Measurements from ENCODE around the gene ITM2B.
A peak's percentile ranks its signal among the peaks of the same experiment; 100 is the strongest.

The ITM2B gene

DNA sequence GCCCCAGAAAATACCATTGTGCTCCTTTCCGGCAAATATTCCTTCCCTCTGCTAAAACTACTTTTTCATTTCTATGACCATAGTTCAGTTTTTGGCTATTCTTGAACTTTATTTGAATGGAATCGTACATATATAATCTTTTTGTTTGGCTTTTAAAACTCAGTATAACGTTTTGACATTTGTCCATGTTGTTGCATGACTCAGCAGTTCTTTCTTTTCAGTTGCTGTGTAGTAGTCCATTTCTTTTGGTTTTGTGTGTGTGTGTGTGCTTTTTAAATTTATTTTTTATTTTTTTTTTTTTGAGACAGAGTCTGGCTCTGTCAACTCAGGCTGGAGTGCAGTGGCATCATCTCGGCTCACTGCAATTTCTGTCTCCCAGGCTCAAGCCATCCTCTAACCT is 35.0 kb downstream of the ITM2B start:
- no peak overlapping the region for H3K9ac ChIP-seq (ENCODE audit: low read length in 5 of 5)
- no peaks in the 10 kb centered on the region for H3K27me3 ChIP-seq (ENCODE audit: control insufficient read depth in 5 of 5, insufficient read depth in 4 of 5, low read length in 5 of 5)
- H3K9me3 ChIP-seq (ENCODE audit: control insufficient read depth in 5 of 5, low read length in 5 of 5), result no peaks in the 10 kb centered on the region
- H3K4me3 ChIP-seq (ENCODE audit: low read depth in 1 of 5, low read length in 5 of 5), result no peak overlapping the region
- peak overlapping the region; percentile 8 for H3K27ac ChIP-seq (ENCODE audit: low read depth, low read length)
- H3K4me1 ChIP-seq (ENCODE audit: control insufficient read depth in 5 of 5, insufficient read depth in 5 of 5, low read length in 5 of 5), result peaks cover 0 to 7% (median 4%) of the 10 kb centered on the region in 5 donors
- H3K36me3 ChIP-seq (ENCODE audit: control insufficient read depth in 5 of 5, insufficient read depth in 5 of 5, low read length in 5 of 5), result peaks cover 35 to 38% (median 37%) of the 10 kb centered on the region in 5 donors

DNA sequence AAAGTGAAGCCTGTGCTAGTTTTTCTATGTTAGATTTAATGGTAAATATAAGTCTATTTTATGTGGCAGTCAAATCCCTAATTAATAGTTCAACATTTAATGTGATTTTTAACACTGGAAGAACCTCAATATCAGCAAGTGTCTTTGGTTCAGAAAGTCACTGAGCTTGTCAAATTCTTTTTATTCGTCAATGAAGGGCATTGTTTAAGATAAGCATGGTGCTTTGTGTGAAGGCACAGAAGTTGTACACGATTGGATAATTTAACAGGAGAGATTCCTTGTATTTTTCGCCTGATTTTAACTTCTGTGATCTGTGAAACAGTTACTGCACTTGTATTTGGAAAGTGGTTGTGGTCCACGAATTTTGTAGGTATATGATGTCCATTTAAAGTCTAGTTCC is 40.3 kb downstream of the ITM2B start:
- Histone ChIP-seq H3K27ac (ENCODE audit: low read depth, low read length) (no peak overlapping the region), H3K36me3 (ENCODE audit: control insufficient read depth in 5 of 5, insufficient read depth in 5 of 5, low read length in 5 of 5) (peaks cover 12 to 20% (median 16%) of the 10 kb centered on the region in 5 donors), H3K9ac (ENCODE audit: low read length in 5 of 5) (no peak overlapping the region), H3K9me3 (ENCODE audit: control insufficient read depth in 5 of 5, low read length in 5 of 5) (no peaks in the 10 kb centered on the region), H3K4me3 (ENCODE audit: low read depth in 1 of 5, low read length in 5 of 5) (no peak overlapping the region), H3K27me3 (ENCODE audit: control insufficient read depth in 5 of 5, insufficient read depth in 4 of 5, low read length in 5 of 5) (no peaks in the 10 kb centered on the region), H3K4me1 (ENCODE audit: control insufficient read depth in 5 of 5, insufficient read depth in 5 of 5, low read length in 5 of 5) (no peaks in the 10 kb centered on the region)

DNA sequence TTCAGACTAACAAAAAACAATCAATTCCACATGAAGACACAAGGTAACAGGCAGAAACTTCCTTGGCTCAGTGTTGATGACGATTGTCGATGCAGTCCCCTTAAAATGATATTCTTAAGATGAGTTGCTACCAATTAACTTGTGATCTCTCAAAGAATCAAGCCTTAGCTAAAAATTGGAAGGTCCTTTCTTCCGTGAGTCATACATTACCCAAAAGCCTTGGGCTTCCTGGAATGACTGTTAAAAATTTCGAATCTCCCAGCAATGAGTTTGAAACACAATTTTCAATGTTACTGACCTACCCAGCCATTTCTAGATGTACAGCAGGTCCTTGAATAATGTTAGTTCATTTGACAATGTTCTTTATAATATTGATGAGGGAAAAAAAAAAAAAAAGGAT is 42.5 kb downstream of the ITM2B start:
- no peaks in the 10 kb centered on the region for H3K9me3 ChIP-seq (ENCODE audit: control insufficient read depth in 5 of 5, low read length in 5 of 5)
- no peaks in the 10 kb centered on the region for H3K27me3 ChIP-seq (ENCODE audit: control insufficient read depth in 5 of 5, insufficient read depth in 4 of 5, low read length in 5 of 5)
- no peak overlapping the region for H3K4me3 ChIP-seq (ENCODE audit: low read depth in 1 of 5, low read length in 5 of 5)
- H3K36me3 ChIP-seq (ENCODE audit: control insufficient read depth in 5 of 5, insufficient read depth in 5 of 5, low read length in 5 of 5), result peaks cover 0 to 6% (median 4%) of the 10 kb centered on the region in 5 donors
- peaks cover 0 to 6% (median 0%) of the 10 kb centered on the region in 5 donors for H3K4me1 ChIP-seq (ENCODE audit: control insufficient read depth in 5 of 5, insufficient read depth in 5 of 5, low read length in 5 of 5)
- H3K27ac ChIP-seq (ENCODE audit: low read depth, low read length), result no peak overlapping the region
- no peak overlapping the region for H3K9ac ChIP-seq (ENCODE audit: low read length in 5 of 5)

DNA sequence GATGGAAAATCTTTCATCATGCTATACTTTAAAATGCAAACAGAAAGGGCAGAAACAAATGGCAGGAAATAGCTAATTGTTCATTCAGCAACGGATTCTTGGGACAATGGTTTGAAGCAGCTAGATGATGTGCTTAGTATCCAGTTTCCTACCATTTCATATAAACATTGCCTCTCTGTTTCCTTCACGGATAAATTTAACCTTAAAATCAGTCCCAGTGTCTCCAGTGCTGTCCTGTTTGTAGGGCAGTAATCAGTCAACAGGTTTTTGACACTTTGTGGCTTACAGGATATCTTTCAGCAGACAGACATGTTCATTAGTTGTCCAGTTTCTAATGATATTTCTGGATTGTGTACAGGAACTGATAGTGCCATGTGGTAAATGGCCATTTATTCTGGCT is 45.8 kb downstream of the ITM2B start:
- H3K4me1 ChIP-seq (ENCODE audit: control insufficient read depth in 5 of 5, insufficient read depth in 5 of 5, low read length in 5 of 5), result peaks cover 0 to 6% (median 0%) of the 10 kb centered on the region in 5 donors
- no peak overlapping the region for H3K4me3 ChIP-seq (ENCODE audit: low read depth in 1 of 5, low read length in 5 of 5)
- H3K9me3 ChIP-seq (ENCODE audit: control insufficient read depth in 5 of 5, low read length in 5 of 5), result no peaks in the 10 kb centered on the region
- peaks cover 0 to 6% (median 0%) of the 10 kb centered on the region in 5 donors for H3K36me3 ChIP-seq (ENCODE audit: control insufficient read depth in 5 of 5, insufficient read depth in 5 of 5, low read length in 5 of 5)
- H3K27me3 ChIP-seq (ENCODE audit: control insufficient read depth in 5 of 5, insufficient read depth in 4 of 5, low read length in 5 of 5), result no peaks in the 10 kb centered on the region
- no peak overlapping the region for H3K27ac ChIP-seq (ENCODE audit: low read depth, low read length)
- no peak overlapping the region for H3K9ac ChIP-seq (ENCODE audit: low read length in 5 of 5)

DNA sequence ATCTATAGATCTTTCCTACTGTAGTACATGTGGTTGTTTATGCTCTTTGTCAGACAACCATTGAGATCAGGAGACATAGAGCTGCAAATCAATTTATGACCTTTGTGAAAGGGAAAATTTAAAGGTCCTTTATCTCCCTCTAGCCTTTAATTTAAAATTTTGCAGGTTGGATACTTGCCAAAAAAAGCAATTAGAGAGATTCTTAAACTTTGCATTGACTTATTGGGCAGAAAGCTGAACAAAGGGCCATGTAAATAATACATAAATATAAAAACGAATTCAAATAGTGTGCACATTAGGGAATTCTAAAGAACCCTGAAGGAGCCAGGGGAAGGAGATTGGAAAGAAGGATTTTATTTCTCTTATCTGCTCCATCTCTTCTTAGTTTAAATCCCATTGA is 48.5 kb downstream of the ITM2B start:
- no peaks in the 10 kb centered on the region for H3K36me3 ChIP-seq (ENCODE audit: control insufficient read depth in 5 of 5, insufficient read depth in 5 of 5, low read length in 5 of 5)
- no peaks in the 10 kb centered on the region for H3K27me3 ChIP-seq (ENCODE audit: control insufficient read depth in 5 of 5, insufficient read depth in 4 of 5, low read length in 5 of 5)
- H3K4me1 ChIP-seq (ENCODE audit: control insufficient read depth in 5 of 5, insufficient read depth in 5 of 5, low read length in 5 of 5), result peaks cover 0 to 6% (median 0%) of the 10 kb centered on the region in 5 donors
- no peak overlapping the region for H3K4me3 ChIP-seq (ENCODE audit: low read depth in 1 of 5, low read length in 5 of 5)
- no peak overlapping the region for H3K9ac ChIP-seq (ENCODE audit: low read length in 5 of 5)
- H3K27ac ChIP-seq (ENCODE audit: low read depth, low read length), result no peak overlapping the region
- H3K9me3 ChIP-seq (ENCODE audit: control insufficient read depth in 5 of 5, low read length in 5 of 5), result no peaks in the 10 kb centered on the region

DNA sequence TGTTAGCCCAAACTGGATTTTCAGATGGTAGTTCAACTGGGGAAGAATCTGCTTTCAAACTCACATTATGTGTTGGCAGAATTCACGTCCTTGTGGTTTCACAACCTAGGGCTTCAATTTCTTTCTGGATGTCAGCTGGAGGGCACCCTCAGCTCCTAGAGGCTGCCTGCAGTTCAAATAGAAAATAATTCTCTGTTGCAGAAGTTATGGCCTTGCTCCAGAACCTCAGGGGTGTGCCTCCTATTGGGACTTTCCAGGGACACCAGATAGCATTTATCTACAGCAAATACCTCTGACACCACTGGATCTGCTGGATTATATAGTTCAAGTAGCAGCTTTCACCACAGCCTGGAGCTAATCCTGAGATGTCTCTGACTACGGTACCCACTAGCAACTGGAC is 58.7 kb downstream of the ITM2B start:
- Histone ChIP-seq H3K27me3 (ENCODE audit: control insufficient read depth in 5 of 5, insufficient read depth in 4 of 5, low read length in 5 of 5) (no peaks in the 10 kb centered on the region), H3K27ac (ENCODE audit: low read depth, low read length) (no peak overlapping the region), H3K4me3 (ENCODE audit: low read depth in 1 of 5, low read length in 5 of 5) (no peak overlapping the region), H3K9me3 (ENCODE audit: control insufficient read depth in 5 of 5, low read length in 5 of 5) (no peaks in the 10 kb centered on the region), H3K4me1 (ENCODE audit: control insufficient read depth in 5 of 5, insufficient read depth in 5 of 5, low read length in 5 of 5) (peaks cover 0 to 25% (median 13%) of the 10 kb centered on the region in 5 donors), H3K9ac (ENCODE audit: low read length in 5 of 5) (no peak overlapping the region), H3K36me3 (ENCODE audit: control insufficient read depth in 5 of 5, insufficient read depth in 5 of 5, low read length in 5 of 5) (no peaks in the 10 kb centered on the region)

DNA sequence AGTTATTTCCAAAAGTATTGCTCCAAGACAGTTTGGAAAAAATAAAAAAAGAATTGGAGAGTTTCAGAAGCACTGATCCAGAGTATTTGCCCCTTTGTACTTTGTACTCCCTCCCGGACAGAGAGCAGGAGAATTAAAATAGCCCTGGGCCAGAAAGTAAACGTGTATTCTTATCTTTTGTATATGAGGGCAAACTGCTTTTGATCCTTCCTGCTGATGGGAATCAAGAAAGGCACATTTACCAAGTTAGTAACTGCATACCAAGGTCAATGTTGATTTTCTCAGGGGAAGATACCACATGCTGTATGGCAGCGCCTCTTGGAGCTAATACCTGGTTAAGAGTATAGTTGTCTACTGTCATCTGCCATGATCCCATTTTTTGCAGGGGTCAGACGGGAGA is 59.6 kb downstream of the ITM2B start:
- H3K4me1 ChIP-seq (ENCODE audit: control insufficient read depth in 5 of 5, insufficient read depth in 5 of 5, low read length in 5 of 5), result peaks cover 0 to 25% (median 13%) of the 10 kb centered on the region in 5 donors

DNA sequence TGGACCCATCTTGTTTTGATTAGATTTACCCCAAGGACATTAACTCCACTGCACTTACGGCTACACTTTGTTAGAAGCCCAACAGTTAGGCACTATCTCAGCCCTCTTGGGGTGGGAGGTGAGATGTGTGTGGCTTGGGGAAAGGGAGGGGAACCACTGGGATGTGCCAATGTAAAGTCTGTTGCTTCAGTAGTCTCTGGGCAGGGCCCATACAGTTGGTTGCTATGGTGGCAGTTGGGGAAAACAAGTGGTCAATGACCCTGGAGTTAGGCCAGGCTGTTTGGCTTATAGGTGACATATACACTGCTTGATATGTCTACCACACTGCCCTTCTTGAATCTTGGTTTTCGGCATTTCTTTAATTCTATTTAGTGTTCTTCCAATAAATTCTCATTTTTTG is 61.6 kb downstream of the ITM2B start:
- no peaks in the 10 kb centered on the region for H3K27me3 ChIP-seq (ENCODE audit: control insufficient read depth in 5 of 5, insufficient read depth in 4 of 5, low read length in 5 of 5)
- H3K4me1 ChIP-seq (ENCODE audit: control insufficient read depth in 5 of 5, insufficient read depth in 5 of 5, low read length in 5 of 5), result peaks cover 0 to 25% (median 13%) of the 10 kb centered on the region in 5 donors
- H3K36me3 ChIP-seq (ENCODE audit: control insufficient read depth in 5 of 5, insufficient read depth in 5 of 5, low read length in 5 of 5), result no peaks in the 10 kb centered on the region
- H3K27ac ChIP-seq (ENCODE audit: low read depth, low read length), result no peak overlapping the region
- no peak overlapping the region for H3K4me3 ChIP-seq (ENCODE audit: low read depth in 1 of 5, low read length in 5 of 5)
- H3K9ac ChIP-seq (ENCODE audit: low read length in 5 of 5), result no peak overlapping the region
- H3K9me3 ChIP-seq (ENCODE audit: control insufficient read depth in 5 of 5, low read length in 5 of 5), result no peaks in the 10 kb centered on the region

More for the DNA sequence above, 59.6 kb downstream of the ITM2B start:
- H3K27me3 ChIP-seq (ENCODE audit: control insufficient read depth in 5 of 5, insufficient read depth in 4 of 5, low read length in 5 of 5), result no peaks in the 10 kb centered on the region
- H3K9ac ChIP-seq (ENCODE audit: low read length in 5 of 5), result no peak overlapping the region
- H3K36me3 ChIP-seq (ENCODE audit: control insufficient read depth in 5 of 5, insufficient read depth in 5 of 5, low read length in 5 of 5), result no peaks in the 10 kb centered on the region
- H3K9me3 ChIP-seq (ENCODE audit: control insufficient read depth in 5 of 5, low read length in 5 of 5), result no peaks in the 10 kb centered on the region
- no peak overlapping the region for H3K4me3 ChIP-seq (ENCODE audit: low read depth in 1 of 5, low read length in 5 of 5)
- no peak overlapping the region for H3K27ac ChIP-seq (ENCODE audit: low read depth, low read length)

DNA sequence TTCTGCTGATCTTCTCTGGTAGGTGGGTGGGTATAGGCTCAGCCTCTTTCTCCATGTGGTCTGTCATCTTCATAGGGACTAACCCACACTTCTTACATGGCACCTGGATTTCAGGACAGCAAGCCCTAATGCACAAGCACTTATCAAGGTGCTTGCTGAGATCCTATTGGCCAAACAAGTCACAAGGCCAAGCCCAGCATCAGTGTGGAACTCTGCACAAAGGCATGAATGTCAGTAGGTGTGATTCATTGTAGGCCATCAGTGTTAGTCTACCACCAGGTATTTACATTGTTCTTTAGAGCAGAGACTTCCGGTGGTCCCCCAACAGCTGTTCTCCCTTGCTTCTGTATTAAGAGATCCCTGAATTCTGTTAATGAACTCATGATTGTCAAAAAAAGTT is 62.3 kb downstream of the ITM2B start:
- Histone ChIP-seq H3K4me3 (ENCODE audit: low read depth in 1 of 5, low read length in 5 of 5) (no peak overlapping the region), H3K9ac (ENCODE audit: low read length in 5 of 5) (no peak overlapping the region), H3K27me3 (ENCODE audit: control insufficient read depth in 5 of 5, insufficient read depth in 4 of 5, low read length in 5 of 5) (no peaks in the 10 kb centered on the region), H3K36me3 (ENCODE audit: control insufficient read depth in 5 of 5, insufficient read depth in 5 of 5, low read length in 5 of 5) (no peaks in the 10 kb centered on the region), H3K27ac (ENCODE audit: low read depth, low read length) (no peak overlapping the region), H3K4me1 (ENCODE audit: control insufficient read depth in 5 of 5, insufficient read depth in 5 of 5, low read length in 5 of 5) (peaks cover 0 to 25% (median 13%) of the 10 kb centered on the region in 5 donors), H3K9me3 (ENCODE audit: control insufficient read depth in 5 of 5, low read length in 5 of 5) (no peaks in the 10 kb centered on the region)

DNA sequence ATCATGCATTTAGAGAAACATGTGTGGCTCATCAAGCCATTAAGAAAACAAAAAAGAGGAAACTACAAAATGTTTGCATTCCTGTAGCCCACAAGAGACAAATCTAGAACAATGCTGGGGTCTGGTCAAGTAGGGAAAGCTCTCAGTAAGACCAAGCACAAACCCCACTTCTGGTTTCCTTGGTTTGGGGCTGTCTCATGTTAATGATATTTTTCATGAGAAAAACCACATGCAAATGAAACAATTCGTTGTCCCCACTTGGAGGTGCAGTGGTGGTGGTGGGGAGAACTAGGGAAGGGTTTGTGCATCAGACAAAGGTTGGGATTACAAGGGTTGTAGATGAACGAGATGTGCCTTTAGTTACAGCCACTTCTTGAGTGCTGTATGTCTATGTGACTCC is 63.5 kb downstream of the ITM2B start:
- Histone ChIP-seq H3K36me3 (ENCODE audit: control insufficient read depth in 5 of 5, insufficient read depth in 5 of 5, low read length in 5 of 5) (no peaks in the 10 kb centered on the region), H3K27ac (ENCODE audit: low read depth, low read length) (no peak overlapping the region), H3K27me3 (ENCODE audit: control insufficient read depth in 5 of 5, insufficient read depth in 4 of 5, low read length in 5 of 5) (no peaks in the 10 kb centered on the region), H3K4me3 (ENCODE audit: low read depth in 1 of 5, low read length in 5 of 5) (no peak overlapping the region), H3K9ac (ENCODE audit: low read length in 5 of 5) (no peak overlapping the region), H3K9me3 (ENCODE audit: control insufficient read depth in 5 of 5, low read length in 5 of 5) (no peaks in the 10 kb centered on the region), H3K4me1 (ENCODE audit: control insufficient read depth in 5 of 5, insufficient read depth in 5 of 5, low read length in 5 of 5) (peaks cover 0 to 20% (median 10%) of the 10 kb centered on the region in 5 donors)
